ENCODE results near the gene FNBP1. TPM values are rescaled to one million over a fixed set of nuclear protein-coding genes. Genes with fewer than 3 reads are reported as not detected.
"Not testable (repeated sequence)": the region's sequence is repeated elsewhere in the genome, so short reads cannot be mapped to it uniquely, and the experiment has no call there.

FNBP1 gene
- total and polyA plus RNA-seq, 2 experiments from 2014 or later = 19.5 to 21.0 TPM

- Histone ChIP-seq H2AFZ (no peak overlapping the region), H3K9me3 (ENCODE audit: low read depth) (no peaks in the 10 kb centered on the region), H3K27me3 (no peaks in the 10 kb centered on the region), H3K36me3 (replicated peaks; ENCODE audit: insufficient read depth, low read depth) (no peaks in the 10 kb centered on the region), H3K27ac (no peak overlapping the region), H3K79me2 (peaks cover 48% of the 10 kb centered on the region), H3K4me2 (no peak overlapping the region), H3K4me1 (ENCODE audit: insufficient read depth) (peaks cover 12% of the 10 kb centered on the region), H4K20me1 (ENCODE audit: insufficient read depth, poor library complexity, severe bottlenecking) (no peaks in the 10 kb centered on the region), H3K9me2 (replicated peaks; ENCODE audit: insufficient read depth) (no peaks in the 10 kb centered on the region), H3K4me3 (no peak overlapping the region)
- no peak for DNase-seq (ENCODE audit: low spot score)
- WGBS (ENCODE audit: low lambda C conversion rate, missing lambda C conversion rate) = 86% methylated on average over 1 of the region's 1 CpG
- TF ChIP-seq EZH2 (IDR thresholded peaks at IDR 0.05; ENCODE audit: borderline replicate concordance) = no peak
- no peak for TF ChIP-seq EZH2phosphoT487 (IDR thresholded peaks at IDR 0.05; ENCODE audit: low read depth, severe bottlenecking, unreplicated experiment)
- no peak for TF ChIP-seq CTCF (IDR thresholded peaks at IDR 0.05; ENCODE audit: poor library complexity)
These were observed 55.0 kb downstream of the FNBP1 start for GRCh38 chr9:129987941-129988340.

GRCh38 chr9:129987047-129987446, 55.9 kb downstream of the FNBP1 start:
- WGBS (ENCODE audit: low lambda C conversion rate, missing lambda C conversion rate) = 83% methylated on average over 8 of the region's 8 CpGs
- Histone ChIP-seq H3K4me2 (no peak overlapping the region), H2AFZ (no peak overlapping the region), H3K79me2 (peaks cover 57% of the 10 kb centered on the region), H3K4me1 (ENCODE audit: insufficient read depth) (peaks cover 12% of the 10 kb centered on the region), H3K36me3 (replicated peaks; ENCODE audit: insufficient read depth, low read depth) (no peaks in the 10 kb centered on the region), H3K27ac (no peak overlapping the region), H3K9me3 (ENCODE audit: low read depth) (no peaks in the 10 kb centered on the region), H3K27me3 (no peaks in the 10 kb centered on the region), H4K20me1 (ENCODE audit: insufficient read depth, poor library complexity, severe bottlenecking) (no peaks in the 10 kb centered on the region), H3K9me2 (replicated peaks; ENCODE audit: insufficient read depth) (no peaks in the 10 kb centered on the region), H3K4me3 (no peak overlapping the region)
- no peak for TF ChIP-seq CTCF (IDR thresholded peaks at IDR 0.05; ENCODE audit: poor library complexity)
- no peak for TF ChIP-seq EZH2 (IDR thresholded peaks at IDR 0.05; ENCODE audit: borderline replicate concordance)
- no peak for TF ChIP-seq EZH2phosphoT487 (IDR thresholded peaks at IDR 0.05; ENCODE audit: low read depth, severe bottlenecking, unreplicated experiment)
- DNase-seq (ENCODE audit: low spot score) = no peak

- not testable (repeated sequence) for H4K20me1 ChIP-seq (ENCODE audit: insufficient read depth, poor library complexity, severe bottlenecking); H3K27me3 ChIP-seq; H3K4me3 ChIP-seq; H2AFZ ChIP-seq; DNase-seq (ENCODE audit: low spot score); H3K9me3 ChIP-seq (ENCODE audit: low read depth); H3K4me1 ChIP-seq (ENCODE audit: insufficient read depth); H3K4me2 ChIP-seq; H3K9me2 ChIP-seq (replicated peaks; ENCODE audit: insufficient read depth); H3K27ac ChIP-seq; H3K36me3 ChIP-seq (replicated peaks; ENCODE audit: insufficient read depth, low read depth)
- peaks cover 57% of the 10 kb centered on the region for H3K79me2 ChIP-seq
- 88% methylated on average over 9 of the region's 9 CpGs for WGBS (ENCODE audit: low lambda C conversion rate, missing lambda C conversion rate)
These were observed 58.4 kb downstream of the FNBP1 start for GRCh38 chr9:129984589-129984988.

GRCh38 chr9:129983891-129984290, 59.1 kb downstream of the FNBP1 start:
- Histone ChIP-seq H3K4me3 (no peak overlapping the region), H3K4me2 (no peak overlapping the region), H3K36me3 (replicated peaks; ENCODE audit: insufficient read depth, low read depth) (no peaks in the 10 kb centered on the region), H4K20me1 (ENCODE audit: insufficient read depth, poor library complexity, severe bottlenecking) (no peaks in the 10 kb centered on the region), H3K9me2 (replicated peaks; ENCODE audit: insufficient read depth) (no peaks in the 10 kb centered on the region), H3K4me1 (ENCODE audit: insufficient read depth) (peaks cover 4% of the 10 kb centered on the region), H2AFZ (no peak overlapping the region), H3K27ac (no peak overlapping the region), H3K27me3 (no peaks in the 10 kb centered on the region), H3K9me3 (ENCODE audit: low read depth) (no peaks in the 10 kb centered on the region), H3K79me2 (peaks cover 52% of the 10 kb centered on the region)
- WGBS (ENCODE audit: low lambda C conversion rate, missing lambda C conversion rate) = 76% methylated on average over 2 of the region's 2 CpGs
- no peak for DNase-seq (ENCODE audit: low spot score)
- no peak for TF ChIP-seq EZH2 (IDR thresholded peaks at IDR 0.05; ENCODE audit: borderline replicate concordance)
- TF ChIP-seq EZH2phosphoT487 (IDR thresholded peaks at IDR 0.05; ENCODE audit: low read depth, severe bottlenecking, unreplicated experiment) = no peak
- no peak for TF ChIP-seq CTCF (IDR thresholded peaks at IDR 0.05; ENCODE audit: poor library complexity)

All from hepatocyte (in vitro differentiated cells).